Subcutaneous adipose tissue (tissue), 4 donors: Measurements from ENCODE around the gene CYP46A1. TPM values are rescaled to one million over a fixed set of nuclear protein-coding genes. Genes with fewer than 3 reads are reported as not detected.

ENCODE experiments used
- total RNA-seq, 4 donors: library from RNA; depleted of rRNA; stranded (reverse); fragments of >200 nt; gene quantifications; one replicate each; pipeline ENCODE4 v1.1.0, GENCODE V29; 2016
- TF ChIP-seq, protein P1 (sequence below): fragments of 450-650 bp; IDR thresholded peaks from one replicate; pipeline ENCODE4 v1.5.1; 2016; ENCODE audit warnings: low read depth, mild to moderate bottlenecking, control low read depth, antibody characterized with exemption, moderate library complexity

CYP46A1 gene
- total RNA-seq, 4 donors from 2014 or later = 0.82 to 2.1 (median 1.1) TPM

DNA sequence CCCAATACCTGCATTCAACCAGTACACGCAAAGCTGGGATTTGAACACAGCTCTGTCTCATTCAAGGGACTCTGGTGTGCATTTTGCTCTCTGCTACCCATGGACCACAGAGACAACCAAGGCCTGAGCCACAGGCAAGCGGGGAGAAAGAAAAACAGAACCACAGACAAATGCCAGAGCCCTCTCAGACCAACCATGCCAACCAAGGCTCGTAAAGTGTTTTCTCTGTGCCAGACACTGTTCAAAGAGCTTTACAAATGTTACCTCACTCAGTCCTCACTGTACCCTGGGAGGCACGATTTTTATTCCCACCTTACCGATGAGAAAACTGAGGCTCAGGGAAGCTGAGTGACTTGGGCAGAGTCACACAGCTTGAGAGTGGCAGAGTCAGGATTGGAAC, 76.7 kb downstream of the CYP46A1 start:
- TF ChIP-seq, protein P1, sequence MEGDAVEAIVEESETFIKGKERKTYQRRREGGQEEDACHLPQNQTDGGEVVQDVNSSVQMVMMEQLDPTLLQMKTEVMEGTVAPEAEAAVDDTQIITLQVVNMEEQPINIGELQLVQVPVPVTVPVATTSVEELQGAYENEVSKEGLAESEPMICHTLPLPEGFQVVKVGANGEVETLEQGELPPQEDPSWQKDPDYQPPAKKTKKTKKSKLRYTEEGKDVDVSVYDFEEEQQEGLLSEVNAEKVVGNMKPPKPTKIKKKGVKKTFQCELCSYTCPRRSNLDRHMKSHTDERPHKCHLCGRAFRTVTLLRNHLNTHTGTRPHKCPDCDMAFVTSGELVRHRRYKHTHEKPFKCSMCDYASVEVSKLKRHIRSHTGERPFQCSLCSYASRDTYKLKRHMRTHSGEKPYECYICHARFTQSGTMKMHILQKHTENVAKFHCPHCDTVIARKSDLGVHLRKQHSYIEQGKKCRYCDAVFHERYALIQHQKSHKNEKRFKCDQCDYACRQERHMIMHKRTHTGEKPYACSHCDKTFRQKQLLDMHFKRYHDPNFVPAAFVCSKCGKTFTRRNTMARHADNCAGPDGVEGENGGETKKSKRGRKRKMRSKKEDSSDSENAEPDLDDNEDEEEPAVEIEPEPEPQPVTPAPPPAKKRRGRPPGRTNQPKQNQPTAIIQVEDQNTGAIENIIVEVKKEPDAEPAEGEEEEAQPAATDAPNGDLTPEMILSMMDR = no peak

DNA sequence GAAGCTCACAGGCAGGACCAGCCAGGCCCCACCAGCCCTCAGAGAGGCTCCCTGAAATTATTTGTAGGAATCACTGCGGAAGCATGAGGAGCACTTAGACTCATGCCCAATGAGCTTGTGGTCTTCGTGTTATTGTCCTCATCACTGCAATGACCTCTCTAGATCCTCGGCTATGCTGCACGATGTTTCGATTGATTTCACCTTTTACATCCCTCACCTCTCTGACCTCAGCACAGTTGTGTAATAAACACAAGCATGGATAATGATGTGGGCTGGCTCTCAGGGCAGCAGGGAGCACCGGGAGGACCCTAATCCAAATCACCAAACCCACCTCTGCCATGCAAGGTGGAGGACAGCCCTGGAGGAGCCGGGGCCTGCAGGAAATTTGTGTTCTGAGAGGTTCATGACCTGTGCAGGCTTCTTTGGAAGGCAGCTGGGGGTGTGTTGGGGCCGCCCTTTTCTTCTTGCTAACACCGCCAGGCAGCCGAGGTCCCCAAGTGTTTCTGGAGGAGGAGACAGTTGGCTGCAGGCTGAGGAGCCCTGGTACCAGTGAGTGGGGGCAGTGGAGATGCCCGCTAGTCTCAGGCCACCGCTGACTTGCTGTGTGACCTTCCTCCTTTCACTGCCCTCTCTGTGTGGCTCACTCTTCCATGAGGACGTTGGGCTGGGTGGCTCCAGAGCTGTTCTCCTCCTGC, 79.6 kb downstream of the CYP46A1 start:
- TF ChIP-seq, protein P1 = no peak

DNA sequence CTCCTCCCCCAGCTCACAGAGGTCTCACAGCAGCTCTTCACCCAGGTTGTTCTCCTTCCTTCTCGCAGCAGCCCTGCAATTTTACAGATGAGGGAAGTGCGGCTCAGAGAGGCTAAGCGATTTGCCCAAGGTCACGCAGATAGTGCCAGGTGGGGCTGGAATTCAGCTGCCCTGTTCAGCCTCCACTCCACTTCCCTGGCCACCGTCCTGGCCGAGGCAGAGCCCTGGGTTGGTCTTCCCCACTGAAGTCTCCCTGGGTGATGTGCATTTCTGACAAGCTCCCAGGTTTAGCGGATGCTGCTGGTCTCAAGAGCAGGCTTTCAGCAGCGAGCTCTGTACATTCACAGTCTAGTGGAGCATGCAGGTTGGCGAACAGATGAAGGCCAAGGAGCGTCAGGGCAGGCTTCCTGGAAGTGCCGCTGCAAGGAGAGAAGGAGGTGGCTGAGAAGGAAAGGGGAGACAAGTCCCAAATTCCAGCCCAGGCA, 80.2 kb downstream of the CYP46A1 start:
- TF ChIP-seq, protein P1 = no peak

DNA sequence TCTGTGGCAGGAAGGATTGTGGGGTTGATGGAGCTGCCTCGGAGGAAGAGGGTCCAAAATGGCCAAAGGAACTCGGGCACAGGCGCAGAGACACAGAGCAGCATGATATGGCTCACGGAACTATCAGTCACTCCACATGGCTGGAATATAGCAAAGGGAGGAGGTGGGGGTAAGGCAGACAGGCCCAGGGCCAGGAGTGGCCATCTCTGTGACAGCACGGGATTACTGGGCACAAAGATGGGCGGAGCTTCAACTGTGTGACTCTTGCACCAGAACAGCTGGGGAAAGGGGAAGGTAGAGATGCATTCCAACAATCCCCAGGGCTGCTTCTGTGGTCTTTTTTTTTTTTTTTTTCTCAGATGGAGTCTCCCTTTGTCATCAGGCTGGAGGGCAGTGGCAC, 84.3 kb downstream of the CYP46A1 start:
- TF ChIP-seq, protein P1 = no peak

DNA sequence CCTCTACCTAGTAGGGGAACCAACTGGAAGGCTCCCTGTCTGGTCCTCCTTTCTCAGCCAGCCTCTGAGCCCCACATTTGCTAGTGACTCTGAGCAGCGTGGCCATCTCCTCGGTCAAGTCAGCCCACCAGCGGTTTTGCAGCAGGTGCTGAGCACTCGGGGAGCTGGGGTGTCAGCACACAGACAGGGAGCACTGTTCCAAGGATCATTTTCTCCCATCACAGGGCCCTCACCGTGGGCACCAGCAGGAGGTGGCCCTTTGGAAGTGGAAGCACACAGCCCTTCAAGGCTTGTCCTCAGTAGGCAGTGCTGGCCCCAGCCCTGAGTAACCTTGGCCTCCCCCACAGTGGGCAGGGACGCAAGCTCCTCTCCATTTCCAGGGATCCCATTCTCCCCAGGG, 85.0 kb downstream of the CYP46A1 start:
- TF ChIP-seq, protein P1 = no peak

DNA sequence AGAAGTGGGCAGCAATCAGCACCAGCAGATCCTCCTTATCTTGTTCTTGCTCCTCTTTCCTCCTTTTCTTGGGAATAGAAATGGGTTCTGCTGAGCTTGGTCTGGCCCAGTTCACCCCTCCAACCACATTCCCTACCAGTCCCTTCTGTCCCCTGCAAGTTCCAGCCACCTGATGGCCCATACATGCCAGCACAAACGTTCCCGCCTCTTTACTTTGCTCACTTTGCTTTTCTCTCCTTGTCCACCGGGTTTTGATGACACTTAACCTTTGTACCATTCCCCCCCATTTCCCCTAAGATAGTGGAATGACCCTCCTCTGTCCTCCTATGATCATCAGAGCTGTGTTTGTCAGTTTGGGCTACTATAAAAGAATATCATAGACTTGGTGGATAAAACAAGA, 85.7 kb downstream of the CYP46A1 start:
- TF ChIP-seq, protein P1 = no peak

DNA sequence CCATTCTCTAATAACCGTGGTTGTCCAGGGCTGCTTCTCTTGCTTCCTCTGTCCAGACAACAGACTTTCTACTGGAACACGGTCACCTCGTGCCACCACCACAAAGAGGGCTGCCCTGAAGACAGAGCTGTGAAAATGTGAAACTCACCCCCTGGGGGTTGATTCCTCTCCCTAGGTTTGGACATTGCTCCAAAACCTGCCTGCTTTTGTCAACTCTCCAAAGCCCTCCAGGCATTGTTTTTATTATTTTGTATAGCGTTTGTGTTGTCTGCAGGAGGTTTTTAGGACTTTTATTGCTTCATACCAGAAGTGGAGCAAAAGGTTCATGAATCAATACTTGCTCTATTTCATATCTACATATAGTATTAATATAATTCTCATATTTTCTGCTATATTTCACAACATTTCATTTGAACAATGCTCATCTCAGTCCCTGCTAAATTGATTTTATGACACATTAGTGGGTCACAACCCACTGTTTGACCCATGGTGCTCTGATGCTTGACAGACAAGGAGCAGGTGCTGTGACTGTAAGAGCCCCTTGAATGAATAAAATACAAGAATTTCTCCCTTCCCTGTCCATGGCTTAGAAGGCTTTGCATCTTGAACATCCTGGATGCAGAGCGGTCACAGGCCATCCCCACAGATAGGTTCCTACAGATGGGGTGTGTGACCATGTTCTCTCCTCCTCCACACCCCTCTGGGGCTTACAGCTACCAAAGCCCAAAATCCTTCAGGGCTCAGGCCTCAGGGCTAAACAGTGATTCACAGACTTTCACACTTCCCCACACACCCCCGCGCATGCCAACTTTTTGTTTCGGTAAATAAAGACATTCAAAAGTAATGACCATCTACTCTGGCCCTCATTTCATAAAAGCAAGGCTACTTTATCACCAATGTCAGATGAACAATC, 88.5 kb downstream of the CYP46A1 start:
- TF ChIP-seq, protein P1 = no peak
